Astrocyte (in vitro differentiated cells and primary cell): ENCODE measurements around the gene HP1BP3. TPM values are rescaled to one million over a fixed set of nuclear protein-coding genes. Genes with fewer than 3 reads are reported as not detected.

ENCODE experiments used
- DNase-seq: peaks from one replicate; pipeline ENCODE4 v3.0.0-alpha.2; 2010; ENCODE audit warnings: low read depth
- FAIRE-seq: peaks from 2 replicates; lab custom pipeline; 2011; peaks lifted over from hg19 to GRCh38; lab: Jason Lieb, UNC
- H2AFZ ChIP-seq: 2 replicates; pipeline ENCODE4 v1.6.0; 2012; ENCODE audit warnings: low read depth, low read length, inconsistent platforms
- H3K27ac ChIP-seq: 2 replicates; pipeline ENCODE4 v1.5.1; 2011; ENCODE audit warnings: low read depth, low read length, inconsistent platforms
- H3K27me3 ChIP-seq: 2 replicates; pipeline ENCODE4 v1.6.0; 2011; ENCODE audit warnings: low read length, inconsistent platforms; ENCODE audit not compliant: insufficient read depth
- H3K36me3 ChIP-seq: 2 replicates; pipeline ENCODE4 v1.5.1; 2011; ENCODE audit warnings: low read length, inconsistent platforms; ENCODE audit not compliant: insufficient read depth
- H3K4me1 ChIP-seq: 2 replicates; pipeline ENCODE4 v1.5.1; 2011; ENCODE audit warnings: low read length, inconsistent platforms; ENCODE audit not compliant: insufficient read depth
- H3K4me2 ChIP-seq: 2 replicates; pipeline ENCODE4 v1.6.0; 2012; ENCODE audit warnings: low read length, inconsistent platforms
- H3K4me3 ChIP-seq: 2 replicates; pipeline ENCODE4 v1.5.1; 2011; ENCODE audit warnings: low read depth, mild to moderate bottlenecking, low read length, inconsistent platforms; ENCODE audit not compliant: insufficient read depth
- H3K79me2 ChIP-seq: 2 replicates; pipeline ENCODE4 v1.6.0; 2012; ENCODE audit warnings: mild to moderate bottlenecking, low read length, inconsistent platforms; ENCODE audit not compliant: insufficient read depth
- H3K9ac ChIP-seq: 2 replicates; pipeline ENCODE4 v1.6.0; 2012; ENCODE audit warnings: mild to moderate bottlenecking, low read length, inconsistent platforms
- H3K9me3 ChIP-seq: 2 replicates; pipeline ENCODE4 v1.5.1; 2012; ENCODE audit warnings: low read depth, mild to moderate bottlenecking, low read length, inconsistent platforms; ENCODE audit not compliant: insufficient read depth
- H4K20me1 ChIP-seq: 2 replicates; pipeline ENCODE4 v1.6.0; 2012; ENCODE audit warnings: low read length, inconsistent platforms; ENCODE audit not compliant: insufficient read depth
- H3K27ac Mint-ChIP-seq: one replicate; pipeline ENCODE4 v1.8.0; 2021; ENCODE audit warnings: mild to moderate bottlenecking, mixed read lengths; ENCODE audit not compliant: unreplicated experiment
- H3K27me3 Mint-ChIP-seq: one replicate; pipeline ENCODE4 v1.8.0; 2021; ENCODE audit warnings: low read depth, mixed read lengths; ENCODE audit not compliant: unreplicated experiment
- H3K36me3 Mint-ChIP-seq: one replicate; pipeline ENCODE4 v1.8.0; 2021; ENCODE audit warnings: low read depth, mixed read lengths; ENCODE audit not compliant: unreplicated experiment
- H3K4me1 Mint-ChIP-seq: one replicate; pipeline ENCODE4 v1.8.0; 2021; ENCODE audit warnings: low read depth, mixed read lengths; ENCODE audit not compliant: unreplicated experiment
- H3K4me3 Mint-ChIP-seq: one replicate; pipeline ENCODE4 v1.8.0; 2021; ENCODE audit warnings: mild to moderate bottlenecking, moderate library complexity, mixed read lengths; ENCODE audit not compliant: unreplicated experiment
- H3K9me3 Mint-ChIP-seq: one replicate; pipeline ENCODE4 v1.8.0; 2021; ENCODE audit warnings: mild to moderate bottlenecking, mixed read lengths; ENCODE audit not compliant: unreplicated experiment
- EZH2 ChIP-seq: IDR thresholded peaks from 2 replicates; pipeline ENCODE4 v1.6.1; 2012; ENCODE audit warnings: mild to moderate bottlenecking, low read length, inconsistent platforms; ENCODE audit not compliant: insufficient read depth
- total RNA-seq: library from RNA; stranded (reverse); gene quantifications from 2 replicates; pipeline ENCODE4 v1.2.1, GENCODE V29; 2021
- TF ChIP-seq, protein P1 (sequence below): IDR thresholded peaks from 2 replicates; pipeline ENCODE4 v1.5.1; 2011; ENCODE audit warnings: low read depth, mild to moderate bottlenecking, inconsistent platforms, low read length, moderate library complexity; ENCODE audit not compliant: insufficient read depth

HP1BP3 gene
- total RNA-seq, 1 donor from 2014 or later, result 156 TPM

DNA sequence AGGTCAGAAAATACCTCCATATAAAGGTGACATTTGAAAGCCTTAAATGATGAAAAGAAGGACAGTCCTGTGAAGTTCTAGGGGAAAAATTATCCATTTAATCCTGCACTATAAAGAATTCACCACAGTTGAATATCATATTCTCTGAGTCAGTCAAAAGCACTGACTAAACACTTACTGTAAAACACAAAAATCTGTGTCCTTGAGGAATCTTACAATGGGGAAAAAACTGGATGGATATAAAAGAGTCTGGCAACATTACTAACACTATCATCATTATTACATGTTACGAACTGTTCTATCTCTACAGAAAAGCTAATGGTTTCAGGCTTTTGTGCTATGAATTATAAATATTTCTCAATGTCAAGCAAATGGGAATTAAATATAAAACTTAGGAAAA lies 42.4 kb upstream of the HP1BP3 start:
- Histone ChIP-seq H3K9me3 (no peaks in the 10 kb centered on the region), H3K4me3 (no peak overlapping the region), H3K4me1 (no peaks in the 10 kb centered on the region), H3K27me3 (no peaks in the 10 kb centered on the region), H3K36me3 (peaks cover 4% of the 10 kb centered on the region), H2AFZ (no peak overlapping the region), H3K4me2 (no peak overlapping the region), H4K20me1 (no peaks in the 10 kb centered on the region), H3K27ac (no peak overlapping the region), H3K9ac (no peak overlapping the region), H3K79me2 (no peaks in the 10 kb centered on the region)
- H3K27me3 Mint-ChIP-seq, result no peaks in the 10 kb centered on the region
- H3K9me3 Mint-ChIP-seq, result no peaks in the 10 kb centered on the region
- TF ChIP-seq, protein P1, sequence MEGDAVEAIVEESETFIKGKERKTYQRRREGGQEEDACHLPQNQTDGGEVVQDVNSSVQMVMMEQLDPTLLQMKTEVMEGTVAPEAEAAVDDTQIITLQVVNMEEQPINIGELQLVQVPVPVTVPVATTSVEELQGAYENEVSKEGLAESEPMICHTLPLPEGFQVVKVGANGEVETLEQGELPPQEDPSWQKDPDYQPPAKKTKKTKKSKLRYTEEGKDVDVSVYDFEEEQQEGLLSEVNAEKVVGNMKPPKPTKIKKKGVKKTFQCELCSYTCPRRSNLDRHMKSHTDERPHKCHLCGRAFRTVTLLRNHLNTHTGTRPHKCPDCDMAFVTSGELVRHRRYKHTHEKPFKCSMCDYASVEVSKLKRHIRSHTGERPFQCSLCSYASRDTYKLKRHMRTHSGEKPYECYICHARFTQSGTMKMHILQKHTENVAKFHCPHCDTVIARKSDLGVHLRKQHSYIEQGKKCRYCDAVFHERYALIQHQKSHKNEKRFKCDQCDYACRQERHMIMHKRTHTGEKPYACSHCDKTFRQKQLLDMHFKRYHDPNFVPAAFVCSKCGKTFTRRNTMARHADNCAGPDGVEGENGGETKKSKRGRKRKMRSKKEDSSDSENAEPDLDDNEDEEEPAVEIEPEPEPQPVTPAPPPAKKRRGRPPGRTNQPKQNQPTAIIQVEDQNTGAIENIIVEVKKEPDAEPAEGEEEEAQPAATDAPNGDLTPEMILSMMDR, result no peak
- no peak for TF ChIP-seq EZH2
- H3K4me3 Mint-ChIP-seq, result no peak overlapping the region
- H3K4me1 Mint-ChIP-seq, result no peaks in the 10 kb centered on the region
- DNase-seq, result no peak
- peaks cover 8% of the 10 kb centered on the region for H3K36me3 Mint-ChIP-seq
- no peak overlapping the region for H3K27ac Mint-ChIP-seq
- FAIRE-seq, result no peak

DNA sequence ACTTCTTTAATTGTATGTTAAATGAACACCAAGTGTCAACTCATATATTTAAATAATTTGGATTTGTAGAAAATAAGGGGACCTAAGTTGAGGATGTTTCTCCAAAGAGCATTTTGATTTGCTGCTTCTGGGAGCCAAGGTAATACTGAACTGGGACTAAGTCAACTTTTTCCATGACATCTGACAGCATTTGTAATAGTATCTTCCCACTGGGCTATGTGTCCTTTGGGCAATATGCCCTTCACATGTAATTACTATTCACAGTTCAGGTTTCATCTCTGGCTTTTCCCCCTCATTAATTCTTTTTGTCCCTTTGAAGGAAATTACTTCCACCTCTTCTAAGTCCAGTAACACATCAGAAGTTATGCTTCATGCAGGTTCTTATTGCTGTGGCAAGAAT lies 36.7 kb upstream of the HP1BP3 start:
- H3K4me1 ChIP-seq, result no peaks in the 10 kb centered on the region
- no peak overlapping the region for H3K4me2 ChIP-seq
- no peaks in the 10 kb centered on the region for H3K79me2 ChIP-seq
- no peak for DNase-seq
- no peaks in the 10 kb centered on the region for H3K27me3 ChIP-seq
- no peaks in the 10 kb centered on the region for H4K20me1 ChIP-seq
- peaks cover 16% of the 10 kb centered on the region for H3K36me3 ChIP-seq
- H3K27me3 Mint-ChIP-seq, result no peaks in the 10 kb centered on the region
- H3K36me3 Mint-ChIP-seq, result peaks cover 9% of the 10 kb centered on the region
- no peak overlapping the region for H2AFZ ChIP-seq
- H3K4me1 Mint-ChIP-seq, result no peaks in the 10 kb centered on the region
- no peak overlapping the region for H3K9ac ChIP-seq
- H3K27ac ChIP-seq, result no peak overlapping the region
- H3K9me3 Mint-ChIP-seq, result no peaks in the 10 kb centered on the region
- H3K9me3 ChIP-seq, result no peaks in the 10 kb centered on the region
- no peak overlapping the region for H3K4me3 ChIP-seq
- H3K27ac Mint-ChIP-seq, result no peak overlapping the region
- TF ChIP-seq EZH2, result no peak
- TF ChIP-seq, protein P1, result no peak
- FAIRE-seq, result no peak
- no peak overlapping the region for H3K4me3 Mint-ChIP-seq

DNA sequence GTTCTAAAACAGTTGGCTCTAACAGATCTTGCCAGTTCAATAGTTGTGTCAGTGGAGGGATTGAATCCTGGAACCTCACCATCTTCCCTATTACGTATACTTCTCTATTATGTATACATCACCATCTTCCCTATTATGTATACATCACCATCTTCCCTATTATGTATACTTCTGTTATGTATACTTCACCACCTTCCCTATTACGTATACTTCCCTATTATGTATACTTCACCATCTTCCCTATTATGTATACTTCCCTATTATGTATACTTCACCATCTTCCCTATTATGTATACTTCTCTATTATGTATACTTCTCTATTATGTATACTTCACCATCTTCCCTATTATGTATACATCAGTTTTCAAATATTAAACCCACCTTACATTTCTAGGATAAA lies 34.4 kb upstream of the HP1BP3 start:
- Histone ChIP-seq H3K27ac (no peak overlapping the region), H2AFZ (no peak overlapping the region), H3K27me3 (no peaks in the 10 kb centered on the region), H3K79me2 (no peaks in the 10 kb centered on the region), H3K36me3 (peaks cover 20% of the 10 kb centered on the region), H4K20me1 (no peaks in the 10 kb centered on the region), H3K4me3 (no peak overlapping the region), H3K9ac (no peak overlapping the region), H3K4me2 (no peak overlapping the region), H3K9me3 (no peaks in the 10 kb centered on the region), H3K4me1 (no peaks in the 10 kb centered on the region)
- no peak overlapping the region for H3K4me3 Mint-ChIP-seq
- H3K27me3 Mint-ChIP-seq, result no peaks in the 10 kb centered on the region
- no peak overlapping the region for H3K27ac Mint-ChIP-seq
- H3K4me1 Mint-ChIP-seq, result no peaks in the 10 kb centered on the region
- peaks cover 5% of the 10 kb centered on the region for H3K36me3 Mint-ChIP-seq
- TF ChIP-seq, protein P1, result no peak
- TF ChIP-seq EZH2, result no peak
- no peaks in the 10 kb centered on the region for H3K9me3 Mint-ChIP-seq
- no peak for FAIRE-seq
- no peak for DNase-seq
